ENCODE measurements around the gene AFAP1. TPM values are rescaled to one million over a fixed set of nuclear protein-coding genes. Genes with fewer than 3 reads are reported as not detected.

The AFAP1 gene
- total RNA-seq, 2 experiments from 2014 or later, result 18.1 to 18.7 TPM

- ChIA-PET CTCF (interaction anchor here (0.9 kb wide), 1 partner anchor 88 kb away, joined by 3 read pairs; no protein-coding TSS in a partner anchor), POLR2A (no interaction called here)
These were observed 132.2 kb downstream of the AFAP1 start for GRCh38 chr4:7807351-7807921.

DNA sequence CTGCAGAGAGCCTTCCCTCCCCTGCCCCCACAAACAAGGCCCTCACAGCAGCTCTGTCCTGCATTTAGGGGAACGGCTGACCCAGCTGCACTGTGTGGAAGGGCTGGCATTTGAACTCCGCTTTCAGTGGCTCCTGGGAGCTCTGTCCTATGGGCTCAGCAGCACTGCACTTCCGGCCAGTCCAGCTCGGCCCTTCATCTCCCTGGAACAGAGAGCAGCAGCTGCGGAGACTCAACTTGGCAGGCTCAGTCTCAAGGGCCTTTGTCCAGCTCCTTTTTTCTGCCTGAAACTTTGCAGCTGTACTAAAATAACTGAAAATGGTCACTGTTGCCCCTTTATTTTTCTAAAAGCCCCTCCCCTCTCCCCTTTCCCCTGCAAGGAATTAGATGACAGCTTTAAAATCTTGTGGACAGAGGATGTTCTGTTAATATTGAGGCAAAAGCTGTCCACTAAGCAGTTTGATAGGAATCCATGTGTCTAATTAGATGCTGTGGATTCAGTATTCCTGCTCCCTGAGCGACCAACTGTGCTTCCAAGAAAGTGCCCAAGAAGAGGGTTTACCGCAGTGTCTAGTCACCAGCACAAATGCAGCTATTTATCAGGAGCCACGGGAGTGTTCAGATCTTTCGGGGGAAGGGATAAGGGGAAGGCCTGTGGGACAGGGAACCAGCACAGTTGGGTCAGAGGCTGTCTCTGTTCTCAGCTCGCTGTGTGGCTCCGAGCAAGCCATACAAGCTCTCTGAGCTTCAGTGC, 133.1 kb downstream of the AFAP1 start:
- CTCF ChIA-PET, result interaction anchor here (0.9 to 1.2 kb wide), 3 partner anchors 10 to 159 kb away, joined by 3 read pairs; no protein-coding TSS in a partner anchor
- POLR2A ChIA-PET, result interaction anchor here (0.5 kb wide), 1 partner anchor 87 kb away, joined by 9 read pairs; no protein-coding TSS in a partner anchor

DNA sequence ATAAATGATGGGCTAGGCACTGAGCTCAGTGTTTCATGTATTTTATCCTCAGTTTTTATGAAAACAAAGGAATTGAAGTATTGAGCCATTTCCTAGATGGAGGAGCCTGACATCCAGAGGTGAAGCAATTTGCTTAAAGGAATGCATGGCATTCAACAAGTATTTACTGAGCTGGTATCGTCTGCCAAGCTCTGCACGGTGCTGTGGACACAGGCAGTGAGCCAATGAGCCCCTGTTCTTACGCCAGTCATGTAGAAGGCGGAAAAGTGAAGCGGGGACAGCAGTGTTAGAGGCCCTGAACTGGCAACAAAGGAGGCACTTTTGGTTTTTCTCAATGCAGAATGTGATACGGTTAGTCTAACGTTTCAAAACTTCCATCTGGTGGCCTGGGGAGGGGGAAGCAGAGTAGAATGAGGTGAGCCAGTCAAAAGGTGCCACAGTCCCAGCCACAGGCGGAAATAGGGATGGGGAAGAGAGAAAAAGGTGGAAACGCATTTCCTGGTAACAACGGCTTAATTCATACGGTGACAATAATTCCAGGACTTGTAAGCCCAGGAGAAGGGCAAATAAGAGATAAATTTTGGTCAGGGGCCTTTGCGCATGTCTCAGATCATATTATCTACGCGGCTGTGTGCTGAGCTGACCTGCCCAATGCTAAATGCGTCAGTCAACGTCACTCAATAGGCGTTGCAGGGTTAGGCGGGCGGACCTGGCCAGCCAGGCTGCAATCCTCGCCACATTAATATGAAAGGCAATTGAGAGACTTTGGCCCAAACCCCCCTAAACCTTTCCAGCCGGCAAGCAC, 133.9 kb downstream of the AFAP1 start:
- CTCF ChIA-PET, result interaction anchor here (1.0 to 4.2 kb wide), 6 partner anchors 9 to 182 kb away, joined by 3 to 31 read pairs (median 7); no protein-coding TSS in a partner anchor
- POLR2A ChIA-PET, result no interaction called here

DNA sequence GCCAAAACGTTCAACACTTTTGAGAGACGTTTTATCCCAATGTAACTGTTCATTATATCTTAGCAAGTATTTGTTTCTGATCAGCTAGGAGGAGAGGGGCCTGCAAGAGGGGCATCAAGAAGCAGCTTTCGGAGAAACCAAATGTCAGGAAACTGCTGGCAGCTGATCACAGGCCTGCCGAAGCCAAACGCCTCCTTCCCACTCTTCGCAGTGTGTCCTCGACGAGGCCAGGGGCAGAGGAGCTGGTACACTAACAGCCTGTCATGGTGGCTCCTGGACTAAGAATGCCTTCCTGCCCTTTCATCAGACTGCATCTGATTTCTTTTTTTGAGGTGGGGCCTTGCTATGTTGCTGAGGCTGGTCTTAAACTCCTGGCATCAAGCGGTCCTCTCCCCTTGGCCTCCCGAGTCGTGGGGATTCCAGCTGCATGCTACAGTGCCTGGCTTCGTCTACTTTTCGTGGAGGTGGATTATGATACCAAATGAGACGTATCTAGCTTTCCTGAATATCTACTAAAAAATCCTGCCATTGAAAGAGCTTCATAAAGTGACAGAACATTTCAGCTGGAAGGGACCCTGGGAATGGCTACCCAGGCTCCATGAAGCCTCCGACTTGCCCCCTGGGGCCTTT, 134.8 kb downstream of the AFAP1 start:
- ChIA-PET POLR2A (no interaction called here), CTCF (interaction anchor here (0.6 to 4.2 kb wide), 28 partner anchors 9 to 183 kb away, joined by 3 to 31 read pairs (median 4); partner anchors contain the start of gene AFAP1)

GRCh38 chr4:7803992-7804755, 135.5 kb downstream of the AFAP1 start:
- ChIA-PET POLR2A (interaction anchor here (0.9 kb wide), 1 partner anchor 169 kb away, joined by 4 read pairs; no protein-coding TSS in a partner anchor), CTCF (interaction anchor here (0.6 to 4.2 kb wide), 30 partner anchors 10 to 184 kb away, joined by 3 to 31 read pairs (median 4); partner anchors contain the start of gene AFAP1)

DNA sequence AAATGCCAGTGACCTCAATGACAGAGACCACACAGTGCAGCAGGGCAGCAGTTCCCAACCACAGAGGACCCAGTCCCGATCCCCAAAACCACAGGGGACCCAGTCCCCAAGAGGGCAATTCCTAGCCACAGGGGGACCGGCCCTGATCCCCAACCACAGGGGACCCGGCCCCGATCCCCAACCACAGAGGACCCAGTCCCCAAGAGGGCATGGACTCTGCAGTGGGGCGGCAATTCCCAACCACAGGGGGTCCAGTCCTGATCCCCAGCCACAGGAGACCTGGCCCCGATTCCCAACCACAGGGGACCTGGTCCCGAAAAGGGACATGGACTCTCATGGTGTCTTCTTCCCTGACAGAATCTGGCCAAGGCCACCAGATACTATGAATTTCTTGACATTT, 136.3 kb downstream of the AFAP1 start:
- ChIA-PET POLR2A (no interaction called here), CTCF (interaction anchor here (0.8 to 4.2 kb wide), 12 partner anchors 10 to 185 kb away, joined by 3 to 31 read pairs (median 4); no protein-coding TSS in a partner anchor)

DNA sequence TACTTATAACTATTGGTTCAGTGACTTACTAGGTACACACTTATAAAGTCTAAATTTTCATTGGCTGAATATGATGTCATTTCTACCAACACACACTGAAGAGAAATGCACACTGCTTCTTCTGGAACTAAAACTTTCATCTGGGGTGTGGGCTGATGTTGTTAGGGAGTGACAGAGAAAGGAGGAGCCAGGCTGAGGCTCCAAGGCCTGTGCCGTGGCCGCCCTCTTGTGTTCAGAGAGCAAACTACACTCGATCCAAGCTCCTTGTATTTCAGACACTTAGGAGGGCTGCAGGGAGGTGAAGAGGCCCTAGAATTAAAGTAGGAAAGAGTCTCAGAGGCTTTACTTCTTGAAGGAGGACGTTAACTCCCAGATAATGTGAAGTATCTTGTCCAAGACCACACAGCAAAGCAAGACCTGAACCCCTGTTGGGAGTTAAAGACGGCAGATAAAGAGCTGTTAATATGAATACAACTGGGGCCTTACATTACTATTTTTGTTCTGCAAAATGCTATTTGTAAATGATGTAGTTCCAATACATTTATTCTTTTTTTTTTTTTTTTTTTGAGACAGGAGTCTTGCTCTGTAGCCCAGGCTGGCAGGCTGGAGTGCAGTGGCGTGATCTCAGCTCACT, 137.5 kb downstream of the AFAP1 start:
- ChIA-PET POLR2A (no interaction called here), CTCF (interaction anchor here (0.6 to 4.2 kb wide), 22 partner anchors 8 to 940 kb away, joined by 3 to 31 read pairs (median 3); no protein-coding TSS in a partner anchor)

- ChIA-PET CTCF (interaction anchor here (0.9 to 4.2 kb wide), 13 partner anchors 8 to 185 kb away, joined by 3 to 31 read pairs (median 4); no protein-coding TSS in a partner anchor), POLR2A (no interaction called here)
These were observed 138.0 kb downstream of the AFAP1 start for GRCh38 chr4:7801641-7802040.

DNA sequence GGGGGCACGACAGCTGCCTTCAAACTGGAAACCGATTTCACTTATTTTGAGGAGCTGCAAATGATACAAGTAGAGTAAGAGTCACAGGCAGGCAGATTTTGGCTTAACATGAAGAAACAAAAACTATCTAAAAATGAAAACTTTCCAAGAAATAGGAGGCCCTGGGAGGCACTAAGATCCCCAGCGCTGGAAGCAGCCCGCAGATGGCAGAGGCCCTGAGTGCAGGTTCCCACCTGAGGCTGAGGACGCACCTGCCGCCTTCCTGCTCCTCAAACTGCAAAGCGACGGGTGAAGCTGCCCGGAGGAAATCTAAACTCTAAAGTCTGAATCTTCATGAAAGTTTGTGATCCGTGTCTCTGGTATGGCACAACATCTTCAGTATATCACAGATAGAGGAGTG, 138.7 kb downstream of the AFAP1 start:
- ChIA-PET POLR2A (no interaction called here), CTCF (interaction anchor here (1.1 to 2.5 kb wide), 3 partner anchors 28 to 185 kb away, joined by 3 to 5 read pairs (median 4); no protein-coding TSS in a partner anchor)

- ChIA-PET CTCF (interaction anchor here (1.1 to 2.5 kb wide), 3 partner anchors 27 to 185 kb away, joined by 3 to 5 read pairs (median 4); no protein-coding TSS in a partner anchor), POLR2A (no interaction called here)
These were observed 139.3 kb downstream of the AFAP1 start for GRCh38 chr4:7800410-7800809.

DNA sequence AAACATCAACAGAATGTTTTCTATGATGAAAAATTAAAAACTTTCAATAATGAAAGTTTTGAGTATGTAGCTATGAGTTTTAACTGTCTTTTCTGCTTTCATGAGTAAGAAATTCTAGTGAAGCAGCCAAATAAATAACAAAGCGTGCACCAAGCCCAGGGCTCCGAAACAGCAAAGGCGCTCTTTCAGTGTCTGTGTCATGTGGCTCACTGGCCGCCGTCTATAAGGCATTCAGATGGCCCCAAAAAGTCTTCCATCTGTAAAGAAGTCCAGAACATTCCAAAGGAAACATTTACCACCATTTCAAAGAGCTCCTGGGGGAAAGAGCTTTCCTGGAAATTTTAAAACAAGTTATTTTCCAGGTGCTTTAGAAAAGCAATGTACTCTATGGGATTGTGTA, 139.9 kb downstream of the AFAP1 start:
- ChIA-PET CTCF (interaction anchor here (1.3 kb wide), 1 partner anchor 186 kb away, joined by 3 read pairs; no protein-coding TSS in a partner anchor), POLR2A (no interaction called here)

- ChIA-PET POLR2A (no interaction called here), CTCF (no interaction called here)
These were observed 140.4 kb downstream of the AFAP1 start for GRCh38 chr4:7799306-7799705.

GRCh38 chr4:7798178-7798995, 141.3 kb downstream of the AFAP1 start:
- ChIA-PET CTCF (no interaction called here), POLR2A (no interaction called here)

DNA sequence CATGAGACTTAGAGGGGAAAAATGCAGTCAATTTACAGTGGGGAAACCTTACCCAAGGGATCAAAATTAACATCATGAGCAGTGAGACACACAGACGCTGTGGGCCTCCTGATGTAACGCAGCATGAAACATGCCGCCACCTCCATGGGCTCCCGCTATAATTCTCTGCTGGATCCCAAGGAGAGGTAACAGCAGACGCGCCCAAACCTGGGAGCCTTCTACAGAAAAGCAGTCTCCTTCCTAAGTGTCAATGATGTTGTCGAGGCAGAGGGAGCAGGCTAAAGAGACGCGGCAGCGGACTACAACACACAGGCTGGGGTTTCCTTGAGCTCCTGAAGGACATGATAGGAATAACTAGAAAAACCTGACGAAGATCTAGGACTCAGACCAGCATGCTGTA, 142.3 kb downstream of the AFAP1 start:
- ChIA-PET CTCF (no interaction called here), POLR2A (no interaction called here)

DNA sequence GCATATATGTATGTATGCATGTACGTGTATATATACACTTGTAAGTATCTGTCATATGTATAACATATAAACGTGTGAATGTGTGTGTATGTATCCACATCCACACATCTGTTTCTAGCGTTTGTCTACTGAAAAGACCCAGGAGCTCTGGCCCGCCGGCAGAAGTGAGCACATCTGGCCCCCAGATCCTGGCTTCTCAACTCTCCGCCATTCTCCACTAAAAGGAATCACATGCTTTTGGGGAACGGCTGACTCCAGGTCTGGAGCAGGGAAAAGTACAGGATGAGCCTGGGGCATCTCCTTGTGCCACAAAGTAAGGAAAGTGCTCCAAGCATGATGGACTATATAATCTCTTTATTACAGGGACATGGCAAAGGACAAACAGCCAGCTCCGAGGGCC, 143.7 kb downstream of the AFAP1 start:
- CTCF ChIA-PET, result interaction anchor here (1.2 to 2.0 kb wide), 2 partner anchors 10 to 191 kb away, joined by 3 to 5 read pairs; no protein-coding TSS in a partner anchor
- POLR2A ChIA-PET, result no interaction called here

DNA sequence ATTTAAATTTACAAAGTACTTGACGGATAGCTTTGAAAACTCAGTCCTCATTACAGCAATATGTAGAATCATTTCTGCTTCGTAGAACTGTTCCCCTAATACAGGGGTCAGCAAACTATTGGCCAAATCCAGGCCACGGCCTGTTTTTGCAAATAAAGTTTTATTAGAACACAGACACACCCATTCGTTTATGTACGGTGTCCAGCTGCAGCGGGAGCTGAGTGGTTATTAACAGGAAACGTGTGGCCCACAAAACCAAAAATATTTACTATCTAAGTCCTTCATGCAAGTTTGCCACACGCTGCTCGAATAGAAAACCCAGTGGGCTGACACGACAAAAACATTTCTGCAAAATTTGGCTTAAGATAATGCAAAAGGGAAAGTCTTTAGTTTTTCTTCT, 146.5 kb downstream of the AFAP1 start:
- CTCF ChIA-PET, result interaction anchor here (0.8 to 4.0 kb wide), 2 partner anchors 10 to 23 kb away, joined by 3 to 15 read pairs; no protein-coding TSS in a partner anchor
- POLR2A ChIA-PET, result no interaction called here

DNA sequence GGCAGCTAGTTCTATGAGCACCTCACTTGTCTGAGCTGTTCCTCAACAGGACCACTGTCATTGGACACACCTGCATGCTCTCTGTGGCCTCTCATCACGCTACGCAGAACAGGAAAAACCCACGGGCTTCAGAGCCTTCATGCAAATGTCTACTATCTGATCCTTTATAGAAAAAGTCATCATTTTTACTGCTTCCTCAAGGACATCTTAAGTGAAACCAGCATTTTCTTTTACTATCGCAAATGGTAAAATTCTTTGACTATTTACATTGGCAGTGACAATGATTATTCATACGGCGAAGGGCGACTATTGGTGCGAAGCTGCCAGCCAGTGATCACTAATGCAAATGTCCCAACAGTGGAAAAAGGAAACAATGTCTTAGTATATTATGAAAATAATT, 147.0 kb downstream of the AFAP1 start:
- POLR2A ChIA-PET, result no interaction called here
- CTCF ChIA-PET, result interaction anchor here (0.8 to 4.0 kb wide), 2 partner anchors 11 to 23 kb away, joined by 3 to 15 read pairs; no protein-coding TSS in a partner anchor

All from activated CD8-positive, alpha-beta memory T cell treated with anti-CD3 and anti-CD28 coated beads for 36 hours (primary cell).